ENCODE results near the gene NEURL1B.

NEURL1B gene

DNA sequence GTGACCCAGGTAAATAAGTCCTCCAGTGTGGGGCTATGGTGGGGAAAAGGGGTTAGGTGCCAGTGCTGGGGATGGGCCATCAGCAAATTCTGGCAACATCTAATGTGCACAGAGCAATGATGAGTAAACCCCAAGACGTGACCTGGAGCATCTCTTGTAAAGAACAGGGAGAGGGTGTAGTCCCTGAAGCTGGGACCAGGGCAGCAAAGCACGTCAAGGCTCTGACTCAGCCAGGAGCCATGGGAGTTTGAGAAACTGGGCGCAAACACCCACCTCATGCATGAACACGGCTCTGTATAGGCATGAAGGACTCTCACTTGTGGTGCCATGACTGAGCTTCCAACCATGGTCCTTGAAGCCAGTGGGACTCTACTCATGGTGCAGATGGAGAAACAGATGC is 78.1 kb downstream of the NEURL1B start:
- DNase-seq, result no peak

DNA sequence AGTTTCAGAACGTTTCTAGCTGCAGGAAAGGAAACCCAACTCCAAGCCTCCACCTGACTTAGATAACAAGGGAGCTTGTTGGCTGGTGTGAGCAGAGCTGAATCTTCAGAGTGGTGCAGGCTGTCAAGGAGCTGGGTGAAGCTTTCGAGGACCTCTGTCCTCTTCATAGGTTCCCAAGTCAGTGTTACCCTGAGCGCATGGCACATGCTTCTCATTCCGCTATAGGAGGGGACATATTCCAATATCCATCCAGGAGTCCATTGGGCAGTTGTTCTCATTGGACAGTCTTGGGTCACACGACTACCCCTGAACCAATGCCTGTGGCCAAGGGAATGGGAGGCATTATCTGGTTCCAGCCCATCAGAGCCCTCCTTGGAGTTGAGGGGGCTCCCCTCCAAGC is 79.6 kb downstream of the NEURL1B start:
- DNase-seq, result no peak

- no peak for DNase-seq
These were observed 80.6 kb downstream of the NEURL1B start for GRCh38 chr5:172721455-172722326.

DNA sequence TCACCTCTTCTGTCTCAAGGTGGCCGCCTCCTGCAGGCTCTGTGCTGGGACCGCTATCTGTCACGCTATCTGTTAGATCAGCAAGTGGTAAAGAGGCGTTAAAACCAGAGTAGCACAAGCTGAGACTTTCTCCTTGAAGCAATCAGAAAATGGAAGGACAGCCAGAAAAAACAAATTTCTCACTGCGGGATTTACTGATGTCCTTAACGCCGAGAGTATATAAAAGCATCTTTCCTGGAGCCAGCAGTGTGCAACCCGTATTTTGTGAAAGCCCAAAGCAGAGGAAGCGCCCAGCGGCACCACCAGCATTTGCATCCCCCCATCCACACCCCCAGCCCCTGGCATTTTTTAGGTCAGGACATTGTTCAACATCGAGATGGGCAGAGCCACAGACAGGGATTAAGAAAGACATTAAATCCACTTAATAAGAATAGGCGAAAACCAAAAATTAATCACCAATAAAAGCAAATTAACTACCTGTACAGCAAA is 81.3 kb downstream of the NEURL1B start:
- DNase-seq, result no peak

DNA sequence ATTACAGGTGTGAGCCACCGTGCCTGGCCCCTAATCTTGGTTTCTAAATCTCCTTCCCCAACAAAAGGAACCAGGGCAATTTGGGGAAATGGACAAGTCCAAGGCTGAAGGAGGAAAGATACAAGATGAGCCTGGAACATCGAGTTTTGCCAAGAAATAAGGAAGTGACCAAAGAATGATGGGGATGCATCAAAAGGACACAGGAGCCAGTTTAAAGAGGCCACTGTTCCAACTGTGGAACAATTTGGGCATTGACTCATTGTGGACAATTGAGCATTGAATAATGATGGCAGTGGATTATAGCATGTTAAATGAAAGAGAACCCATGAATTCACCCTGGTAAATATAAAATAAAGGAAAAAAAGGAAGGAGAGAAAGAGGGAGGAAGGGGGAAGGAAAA is 82.4 kb downstream of the NEURL1B start:
- no peak for DNase-seq

- no peak for DNase-seq
These were observed 83.5 kb downstream of the NEURL1B start for GRCh38 chr5:172724242-172725183.

DNA sequence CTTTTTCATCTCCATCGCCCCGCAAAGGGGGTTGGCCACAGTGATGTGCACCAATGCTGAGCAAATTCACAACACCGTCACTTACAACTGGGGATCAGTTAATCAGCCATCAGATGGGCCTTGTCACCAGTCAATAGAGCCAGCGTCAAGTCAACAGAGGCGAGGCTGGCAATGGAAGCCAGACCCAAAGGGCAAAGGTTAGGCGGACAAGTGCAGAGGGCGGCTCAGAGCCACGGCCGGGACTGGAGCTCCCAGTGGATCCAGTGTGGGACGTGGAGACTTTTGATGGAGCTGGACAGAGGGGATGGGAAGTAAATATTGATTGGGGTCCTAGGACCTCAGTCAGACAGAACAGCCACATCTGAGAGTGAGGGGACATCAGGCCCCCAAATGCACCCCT is 84.2 kb downstream of the NEURL1B start:
- DNase-seq, result no peak

DNA sequence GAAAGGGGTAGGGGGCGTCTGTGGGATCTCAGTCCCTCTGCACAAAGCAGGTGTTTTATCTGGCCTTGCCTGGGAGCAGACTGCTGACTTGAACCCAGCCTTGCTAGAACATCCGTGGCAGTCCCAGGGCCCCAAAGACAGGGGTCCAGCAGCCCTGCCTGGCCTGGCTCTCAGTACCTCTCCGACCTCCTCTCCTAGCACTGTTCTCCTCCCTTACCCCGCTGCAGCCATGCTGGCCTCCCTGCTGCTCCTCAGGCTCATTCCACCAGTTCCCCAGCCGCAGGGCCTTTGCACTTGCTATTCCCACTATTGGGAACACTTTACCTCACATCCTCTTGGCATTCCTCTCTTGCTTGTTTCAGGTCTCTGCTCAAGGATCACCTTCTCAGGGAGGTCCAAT is 84.7 kb downstream of the NEURL1B start:
- DNase-seq, result no peak

DNA sequence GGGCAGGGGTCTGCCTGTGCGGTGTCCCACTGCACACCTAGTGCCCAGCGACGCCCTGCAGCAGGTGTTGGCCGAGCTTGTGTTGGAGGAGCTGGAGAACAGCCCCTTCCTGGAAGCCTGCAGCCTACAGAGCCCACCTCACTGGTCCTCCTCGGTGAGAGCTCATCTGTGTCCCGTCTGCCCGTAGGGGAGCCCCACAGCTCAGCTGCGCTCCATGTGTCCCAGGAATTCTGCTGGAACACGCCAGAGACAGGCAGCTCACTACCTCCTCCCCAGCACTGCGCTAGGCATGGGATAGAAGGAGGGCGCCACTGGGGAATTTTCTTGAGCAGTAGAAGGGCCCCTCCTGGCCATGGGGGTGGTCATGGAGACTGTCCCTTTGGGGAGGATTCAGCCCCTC is 85.9 kb downstream of the NEURL1B start:
- no peak for DNase-seq

DNA sequence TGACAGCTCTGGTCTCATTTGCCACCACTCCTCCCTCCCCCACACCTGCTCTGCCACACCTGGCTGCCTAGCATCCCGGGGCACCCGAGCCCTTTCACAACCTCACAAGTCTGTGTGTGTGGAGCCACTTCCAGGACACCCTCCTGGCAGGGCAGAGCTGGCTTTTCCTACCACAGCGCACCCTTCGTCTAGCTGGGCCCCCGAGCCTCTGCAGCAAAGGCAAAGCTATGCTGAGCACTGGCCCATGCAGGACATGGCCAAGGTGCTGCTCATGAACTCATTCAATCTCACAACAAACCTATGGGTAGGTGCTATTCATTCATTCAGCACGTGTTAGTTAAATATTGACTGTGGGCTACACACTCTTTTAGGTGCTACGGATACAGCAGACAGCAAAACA is 86.5 kb downstream of the NEURL1B start:
- no peak for DNase-seq

DNA sequence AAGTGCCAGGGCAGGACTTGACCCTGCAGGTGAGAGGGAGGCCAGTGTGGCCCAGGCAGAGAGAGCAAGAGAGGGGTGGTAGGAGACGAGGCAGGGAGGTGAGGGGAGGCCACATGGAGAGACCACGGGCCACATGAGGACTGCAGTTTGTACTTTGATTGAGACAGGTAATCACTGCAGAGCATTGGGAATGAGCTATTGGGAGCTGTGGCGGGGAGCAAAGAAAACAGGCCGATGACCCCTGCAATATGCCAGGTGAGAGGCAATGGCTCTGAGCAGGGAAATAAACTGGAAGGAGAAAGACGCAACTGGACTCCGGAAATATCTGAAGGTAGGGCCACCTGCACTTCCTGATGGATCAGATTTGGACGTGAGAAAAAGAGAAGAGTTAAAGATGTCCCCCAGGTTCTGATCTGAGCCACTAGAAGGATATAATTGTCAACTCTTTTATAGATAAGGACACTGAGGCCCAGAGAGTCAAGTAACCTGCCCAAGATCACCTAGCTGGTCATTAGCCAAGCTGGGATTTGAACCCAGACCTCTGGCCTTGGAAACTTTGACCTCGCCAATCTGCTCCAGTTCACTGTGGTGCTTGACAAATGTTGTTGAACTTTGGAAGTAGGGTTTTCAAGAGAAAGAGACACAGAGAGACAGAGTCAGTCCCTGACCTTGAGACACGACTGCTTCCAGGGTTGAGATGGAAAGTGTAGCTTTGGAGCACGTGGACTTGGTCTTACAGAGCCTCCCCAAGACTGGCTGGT is 87.6 kb downstream of the NEURL1B start:
- DNase-seq, result no peak

- no peak for DNase-seq
These were observed 88.5 kb downstream of the NEURL1B start for GRCh38 chr5:172729588-172729987.

- DNase-seq, result no peak
These were observed 89.2 kb downstream of the NEURL1B start for GRCh38 chr5:172730222-172730621.

DNA sequence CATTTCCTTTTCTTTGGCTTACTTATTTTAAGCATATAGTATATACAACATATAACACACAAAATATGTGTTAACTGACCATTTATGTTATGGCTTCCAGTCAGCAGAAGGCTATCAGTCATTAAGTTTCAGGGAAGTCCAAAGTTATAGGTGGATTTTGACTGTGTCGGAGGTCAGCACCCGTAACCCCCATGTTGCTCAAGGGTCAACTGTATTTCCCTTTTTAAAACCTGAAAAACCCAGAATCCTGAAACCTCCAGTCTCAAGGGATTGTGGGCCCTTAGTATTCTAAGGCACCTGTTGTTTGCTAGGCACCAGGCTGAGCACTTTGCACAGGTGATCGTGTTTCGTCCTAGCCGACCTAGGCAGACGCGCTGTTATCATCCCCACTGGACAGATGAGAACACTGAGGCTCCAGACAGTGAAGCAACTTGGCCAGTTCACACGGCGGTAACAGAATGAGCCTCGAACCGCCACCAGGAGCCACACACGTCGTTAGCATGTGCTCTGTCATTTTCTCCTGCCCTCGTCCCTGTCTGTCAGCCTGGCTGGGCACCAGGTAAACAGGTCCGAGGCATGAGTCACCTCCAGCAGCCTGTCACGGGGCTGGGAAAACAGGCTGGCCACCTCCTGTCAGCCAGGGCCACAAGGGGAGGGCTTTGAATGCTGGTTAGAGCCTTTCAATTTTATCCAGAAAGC is 90.1 kb downstream of the NEURL1B start:
- no peak for DNase-seq

DNA sequence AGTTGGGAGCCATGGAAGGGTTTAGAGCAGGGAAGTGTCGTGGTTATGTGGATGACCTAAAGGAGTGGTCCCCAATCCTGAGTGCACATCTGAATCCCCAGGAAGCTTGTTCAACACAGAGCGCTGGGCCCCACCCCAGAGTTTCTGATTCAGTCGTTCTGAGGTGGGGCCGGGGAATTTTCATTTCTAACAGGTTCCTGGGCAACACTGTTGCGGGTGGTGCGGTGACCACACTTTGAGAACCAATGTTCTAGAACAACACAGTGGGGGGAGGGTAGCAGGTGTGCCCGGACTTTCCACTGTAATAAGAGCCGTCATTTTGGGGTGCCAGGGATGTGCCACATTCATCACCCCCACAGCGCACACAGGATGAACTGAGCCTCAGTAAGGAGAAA is 90.6 kb downstream of the NEURL1B start:
- no peak for DNase-seq

- DNase-seq, result no peak
These were observed 91.3 kb downstream of the NEURL1B start for GRCh38 chr5:172732201-172732865.

- DNase-seq, result no peak
These were observed 92.3 kb downstream of the NEURL1B start for GRCh38 chr5:172733131-172733973.

DNA sequence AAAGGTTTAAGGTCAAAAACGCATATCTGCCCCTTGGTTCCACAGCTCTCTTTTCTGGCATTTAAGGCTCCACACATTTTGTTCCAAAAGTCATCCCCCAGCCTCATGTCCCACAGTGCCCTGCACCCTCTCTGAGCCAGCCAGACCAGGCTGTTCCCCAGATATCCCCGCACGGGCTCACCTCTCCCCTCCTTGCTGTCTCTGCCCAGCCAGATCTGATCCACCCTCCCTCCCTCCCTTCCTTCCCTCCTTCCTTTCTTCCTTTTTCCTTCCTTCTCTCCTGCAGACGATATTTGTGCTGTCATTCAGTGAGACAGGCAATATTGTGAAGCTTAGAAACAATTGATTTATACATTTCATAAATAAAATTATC is 92.9 kb downstream of the NEURL1B start:
- no peak for DNase-seq

- no peak for DNase-seq
These were observed 94.2 kb downstream of the NEURL1B start for GRCh38 chr5:172735141-172735831.

- no peak for DNase-seq
These were observed 95.6 kb downstream of the NEURL1B start for GRCh38 chr5:172736508-172737135.

All from NCI-H1092 treated with DMSO at 0.1 percent for 48 hours (cell line).